ENCODE data around the gene NPEPL1.

NPEPL1 gene

DNA sequence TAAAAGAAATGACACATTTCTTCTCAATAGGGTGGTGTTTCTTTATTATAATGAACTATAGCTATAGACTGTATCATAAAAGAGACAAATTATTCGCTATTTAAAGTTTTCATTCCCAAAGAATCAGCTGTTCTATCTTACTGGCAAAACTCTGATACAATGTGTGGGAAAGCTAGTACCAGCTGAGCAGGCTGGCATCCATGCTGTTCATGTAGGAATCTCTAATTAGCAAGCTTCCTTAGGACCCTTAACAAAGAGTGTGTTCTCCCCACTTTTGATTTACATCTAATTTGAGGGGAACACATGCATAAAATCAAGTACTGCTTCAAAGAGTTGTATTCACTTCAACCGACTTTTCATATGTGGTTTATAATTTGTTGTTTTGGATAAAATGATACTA, 28.3 kb upstream of the NPEPL1 start:
- TF ChIP-seq, protein P1, sequence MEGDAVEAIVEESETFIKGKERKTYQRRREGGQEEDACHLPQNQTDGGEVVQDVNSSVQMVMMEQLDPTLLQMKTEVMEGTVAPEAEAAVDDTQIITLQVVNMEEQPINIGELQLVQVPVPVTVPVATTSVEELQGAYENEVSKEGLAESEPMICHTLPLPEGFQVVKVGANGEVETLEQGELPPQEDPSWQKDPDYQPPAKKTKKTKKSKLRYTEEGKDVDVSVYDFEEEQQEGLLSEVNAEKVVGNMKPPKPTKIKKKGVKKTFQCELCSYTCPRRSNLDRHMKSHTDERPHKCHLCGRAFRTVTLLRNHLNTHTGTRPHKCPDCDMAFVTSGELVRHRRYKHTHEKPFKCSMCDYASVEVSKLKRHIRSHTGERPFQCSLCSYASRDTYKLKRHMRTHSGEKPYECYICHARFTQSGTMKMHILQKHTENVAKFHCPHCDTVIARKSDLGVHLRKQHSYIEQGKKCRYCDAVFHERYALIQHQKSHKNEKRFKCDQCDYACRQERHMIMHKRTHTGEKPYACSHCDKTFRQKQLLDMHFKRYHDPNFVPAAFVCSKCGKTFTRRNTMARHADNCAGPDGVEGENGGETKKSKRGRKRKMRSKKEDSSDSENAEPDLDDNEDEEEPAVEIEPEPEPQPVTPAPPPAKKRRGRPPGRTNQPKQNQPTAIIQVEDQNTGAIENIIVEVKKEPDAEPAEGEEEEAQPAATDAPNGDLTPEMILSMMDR (IDR thresholded peaks at IDR 0.05), result no peak

DNA sequence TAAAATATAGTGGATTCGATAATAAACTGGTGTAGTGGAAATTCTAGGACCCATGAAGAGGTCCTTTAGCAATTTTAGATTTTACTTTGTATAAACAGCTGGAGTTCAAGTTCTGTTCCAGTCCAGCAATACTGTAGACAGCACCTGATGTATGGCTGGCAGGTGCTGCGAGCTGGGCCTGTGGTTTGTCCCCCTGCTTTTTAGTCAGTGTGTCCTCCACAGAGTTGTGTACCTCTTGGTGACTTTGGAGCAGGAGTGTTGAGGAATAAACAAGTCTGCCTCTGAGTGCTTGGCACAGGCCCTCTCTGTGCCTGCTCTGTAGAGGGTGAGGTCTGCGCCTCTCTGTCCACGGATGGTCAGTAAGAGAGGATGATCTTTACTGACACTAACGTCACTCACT, 27.7 kb upstream of the NPEPL1 start:
- TF ChIP-seq, protein P1 (IDR thresholded peaks at IDR 0.05), result no peak

DNA sequence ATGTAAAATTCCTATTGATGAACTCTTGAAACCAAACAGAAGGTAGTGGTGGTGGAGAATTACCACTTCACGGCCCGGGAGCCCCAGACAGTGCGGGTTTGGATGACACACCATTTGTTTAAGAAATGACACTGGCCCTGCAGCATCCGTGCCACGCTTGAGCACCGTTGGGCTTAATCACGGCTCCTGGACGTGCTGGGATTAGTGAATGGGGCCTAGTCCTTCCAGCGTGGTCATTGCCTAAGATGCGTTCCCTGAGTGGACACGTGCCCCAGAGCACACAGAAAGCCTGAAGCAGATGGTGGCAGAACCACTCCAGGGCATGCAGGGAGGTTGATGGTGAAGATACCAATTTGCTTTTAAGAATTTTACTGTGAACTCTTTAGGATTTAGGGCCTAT, 27.0 kb upstream of the NPEPL1 start:
- TF ChIP-seq, protein P1 (IDR thresholded peaks at IDR 0.05), result no peak

DNA sequence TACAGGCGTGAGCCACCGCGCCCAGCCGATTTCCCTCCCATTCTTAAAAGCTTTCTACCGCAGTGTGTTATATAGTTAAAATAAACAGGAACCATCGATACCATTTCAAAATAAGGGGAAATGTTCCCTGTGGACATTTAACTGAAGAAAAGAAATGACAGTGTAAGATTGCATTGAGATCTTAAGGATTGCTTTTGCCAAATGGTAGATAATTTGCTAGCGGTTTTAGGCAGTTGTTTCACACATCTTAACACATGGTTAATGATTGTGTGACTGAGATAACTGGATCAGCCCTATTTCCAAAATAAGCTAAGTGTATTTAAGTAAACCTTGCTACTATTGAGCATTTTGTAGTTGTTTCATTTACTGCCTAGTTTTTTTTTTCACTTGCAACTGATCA, 25.9 kb upstream of the NPEPL1 start:
- TF ChIP-seq, protein P1 (IDR thresholded peaks at IDR 0.05), result no peak

DNA sequence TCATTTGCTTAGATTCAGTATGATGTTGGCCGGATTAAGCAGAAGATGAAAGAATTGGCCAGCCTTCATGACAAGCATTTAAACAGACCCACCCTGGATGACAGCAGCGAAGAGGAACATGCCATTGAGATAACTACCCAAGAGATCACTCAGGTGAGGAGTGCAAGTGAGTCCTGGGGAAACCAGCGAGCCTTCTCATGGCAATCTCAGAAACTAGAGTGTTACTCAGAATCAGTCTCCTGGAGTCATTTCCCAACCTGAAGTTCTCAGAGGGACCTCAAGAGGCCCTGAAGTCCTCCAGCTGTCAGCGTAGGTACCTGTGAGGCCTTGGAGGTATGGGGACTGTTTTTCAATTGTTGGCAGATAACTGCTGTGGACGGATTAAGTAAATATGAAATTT, 24.6 kb upstream of the NPEPL1 start:
- TF ChIP-seq, protein P1 (IDR thresholded peaks at IDR 0.05), result no peak

DNA sequence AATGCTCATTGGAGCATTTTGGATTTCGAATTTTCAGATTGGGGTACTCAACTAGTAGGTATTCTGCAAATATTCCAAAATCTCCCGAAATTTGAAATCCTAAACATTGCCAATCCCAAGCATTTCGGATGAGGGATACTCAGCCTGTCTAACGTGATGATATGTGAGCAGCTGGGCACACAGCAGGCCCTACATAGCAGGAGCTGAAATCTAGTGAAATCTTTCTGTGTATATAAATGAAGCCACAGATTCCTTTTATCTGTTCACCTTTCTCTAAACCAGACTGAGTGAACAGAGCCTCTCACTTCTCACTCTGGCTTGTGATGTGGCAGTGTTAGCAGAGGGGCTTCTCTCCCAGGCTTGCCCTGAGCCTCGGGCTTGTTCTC, 23.7 kb upstream of the NPEPL1 start:
- TF ChIP-seq, protein P1 (IDR thresholded peaks at IDR 0.05), result no peak

DNA sequence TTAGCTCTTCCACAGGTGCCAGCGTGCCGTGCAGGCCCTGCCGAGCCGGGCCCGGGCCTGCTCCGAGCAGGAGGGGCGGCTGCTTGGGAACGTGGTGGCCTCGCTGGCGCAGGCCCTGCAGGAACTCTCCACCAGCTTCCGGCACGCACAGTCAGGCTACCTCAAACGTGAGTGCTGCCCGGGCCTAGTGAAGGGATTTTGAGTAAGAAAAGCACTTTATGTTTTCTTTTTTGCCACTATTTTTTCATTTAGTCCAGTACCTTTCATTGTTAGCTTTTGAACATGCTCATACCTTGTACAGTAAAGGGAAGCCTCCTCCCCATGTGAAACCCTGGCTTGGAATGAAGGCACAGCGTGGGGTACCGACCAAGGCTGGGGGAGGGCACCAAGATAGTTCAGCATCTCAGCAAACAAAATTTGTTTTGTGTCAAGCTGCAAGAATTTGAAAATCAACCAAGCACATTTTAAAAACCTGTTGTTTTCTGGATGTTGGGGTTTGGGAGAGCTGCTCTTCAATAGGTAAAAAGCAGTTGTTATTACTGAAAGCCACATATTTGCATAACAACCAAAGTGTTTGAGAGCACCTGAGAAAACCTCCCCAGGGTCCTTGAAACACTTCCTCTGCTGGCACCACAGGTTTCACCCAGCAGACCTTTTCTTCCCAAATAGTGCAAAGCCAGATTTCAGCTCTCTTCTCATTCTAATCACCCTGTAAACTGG, 23.2 kb upstream of the NPEPL1 start:
- TF ChIP-seq, protein P1 (IDR thresholded peaks at IDR 0.05), result no peak

DNA sequence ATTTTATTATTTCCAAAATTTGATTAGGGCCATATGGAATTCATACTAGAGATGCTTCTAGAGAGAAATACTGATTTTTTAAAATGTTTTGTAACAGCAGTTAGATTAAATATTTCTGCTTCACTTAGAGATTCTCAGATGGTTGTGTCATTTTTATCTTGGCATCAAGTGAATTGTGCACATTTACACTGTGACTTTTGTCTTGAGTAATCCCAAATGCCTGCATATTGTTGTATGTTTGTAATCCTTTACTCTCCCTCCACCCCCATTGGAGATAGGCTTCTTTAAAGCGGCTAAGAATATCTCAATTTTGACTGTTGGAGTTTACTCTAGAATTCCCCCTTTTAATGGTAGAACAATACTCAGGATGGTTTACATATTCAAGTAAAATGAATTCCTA, 22.5 kb upstream of the NPEPL1 start:
- TF ChIP-seq, protein P1 (IDR thresholded peaks at IDR 0.05), result no peak

Data from LNCAP (cell line).